HepG2 (cell line): ENCODE measurements around the gene GSK3A. TPM values are rescaled to one million over a fixed set of nuclear protein-coding genes. Genes with fewer than 3 reads are reported as not detected.
A peak's percentile ranks its signal among the peaks of the same experiment; 100 is the strongest.

Experiments
- ATF3 ChIP-seq: sonication (generic); formaldehyde crosslinking; IDR thresholded peaks from 2 replicates; pipeline ENCODE4 v1.4.0; 2020; ENCODE audit warnings: missing genetic modification reagents
- MXI1 ChIP-seq: IDR thresholded peaks from 3 replicates; pipeline ENCODE4 v1.6.1; 2012; ENCODE audit warnings: low read depth, low read length, inconsistent platforms, borderline replicate concordance
- POGK ChIP-seq: sonication (generic); formaldehyde crosslinking; conservative IDR thresholded peaks from 2 replicates; pipeline ENCODE4 v1.8.0; 2022; ENCODE audit warnings: mild to moderate bottlenecking, moderate library complexity, missing genetic modification reagents
- SKI ChIP-seq: fragments of 450-650 bp; IDR thresholded peaks from one replicate; pipeline ENCODE4 v1.6.1; 2018; ENCODE audit warnings: mild to moderate bottlenecking; ENCODE audit not compliant: partially characterized antibody
- U2AF1 ChIP-seq: fragments of 200-400 bp; formaldehyde crosslinking; optimal IDR thresholded peaks from 2 replicates; pipeline ENCODE3; 2017; ENCODE audit warnings: mild to moderate bottlenecking, low read depth, low read length
- ZBTB10 ChIP-seq: sonication (generic); formaldehyde crosslinking; IDR thresholded peaks from 2 replicates; pipeline ENCODE4 v1.4.0; 2020; ENCODE audit warnings: missing genetic modification reagents, borderline replicate concordance
- ZFP90 ChIP-seq: sonication (generic); formaldehyde crosslinking; IDR thresholded peaks from 2 replicates; pipeline ENCODE4 v1.8.0; 2022; ENCODE audit warnings: missing genetic modification reagents, mild to moderate bottlenecking, inconsistent platforms, borderline replicate concordance
- ZNF124 ChIP-seq: sonication (generic); formaldehyde crosslinking; IDR thresholded peaks from 2 replicates; pipeline ENCODE4 v1.4.0; 2020; ENCODE audit warnings: missing genetic modification reagents
- ZNF550 ChIP-seq: sonication (generic); formaldehyde crosslinking; IDR thresholded peaks from 2 replicates; pipeline ENCODE4 v1.4.0; 2020; ENCODE audit warnings: mild to moderate bottlenecking, missing genetic modification reagents, borderline replicate concordance
- ZNF556 ChIP-seq: sonication (generic); formaldehyde crosslinking; IDR thresholded peaks from 2 replicates; pipeline ENCODE4 v1.4.0; 2020; ENCODE audit warnings: mild to moderate bottlenecking, missing genetic modification reagents, borderline replicate concordance
- ZNF770 ChIP-seq: sonication (generic); formaldehyde crosslinking; IDR thresholded peaks from 2 replicates; pipeline ENCODE4 v1.5.0; 2020; ENCODE audit warnings: mild to moderate bottlenecking, missing genetic modification reagents
- ZNF850 ChIP-seq: sonication (generic); formaldehyde crosslinking; conservative IDR thresholded peaks from 2 replicates; pipeline ENCODE4 v1.9.0; 2021; ENCODE audit warnings: mild to moderate bottlenecking, missing genetic modification reagents
- polyA plus RNA-seq, 8 experiments: library from polyadenylated mRNA; depleted of rRNA in 3 of 8; stranded (reverse) in 7 of 8; unstranded in 1 of 8; fragments of >200 nt; fragmentation: Illumina TruSeq in 4 of 8; extraction: Trizol in 4 of 8; gene quantifications; 2 replicates each; pipeline versions ENCODE4 v1.2.1 to v1.2.3, GENCODE V29; 2011 to 2016; ENCODE audit warnings: low read depth in 4 of 8, missing spikeins in 1 of 8, mixed read lengths in 1 of 8; ENCODE audit not compliant: insufficient read depth in 1 of 8
- total RNA-seq, 5 experiments: library from RNA; depleted of rRNA; stranded (reverse); fragments of >200 nt; fragmentation: Illumina TruSeq; extraction: Trizol; gene quantifications; 2 replicates each; pipeline ENCODE4 v1.2.3, GENCODE V29; 2016; ENCODE audit warnings: low read depth in 1 of 5
- TF ChIP-seq, protein P1 (sequence below): sonication (generic); formaldehyde crosslinking; IDR thresholded peaks from 2 replicates; pipeline ENCODE4 v1.4.0; 2020; ENCODE audit warnings: missing genetic modification reagents, borderline replicate concordance
- TF ChIP-seq, protein P2 (sequence below): sonication (generic); formaldehyde crosslinking; IDR thresholded peaks from 2 replicates; pipeline ENCODE4 v1.5.0; 2020; ENCODE audit warnings: missing genetic modification reagents

Gene GSK3A
- total and polyA plus RNA-seq, 2 of the 13 experiments (the other 11 are each of a cell fraction or from before 2014, with no cell fraction given), result 16.9 to 52.5 TPM

DNA sequence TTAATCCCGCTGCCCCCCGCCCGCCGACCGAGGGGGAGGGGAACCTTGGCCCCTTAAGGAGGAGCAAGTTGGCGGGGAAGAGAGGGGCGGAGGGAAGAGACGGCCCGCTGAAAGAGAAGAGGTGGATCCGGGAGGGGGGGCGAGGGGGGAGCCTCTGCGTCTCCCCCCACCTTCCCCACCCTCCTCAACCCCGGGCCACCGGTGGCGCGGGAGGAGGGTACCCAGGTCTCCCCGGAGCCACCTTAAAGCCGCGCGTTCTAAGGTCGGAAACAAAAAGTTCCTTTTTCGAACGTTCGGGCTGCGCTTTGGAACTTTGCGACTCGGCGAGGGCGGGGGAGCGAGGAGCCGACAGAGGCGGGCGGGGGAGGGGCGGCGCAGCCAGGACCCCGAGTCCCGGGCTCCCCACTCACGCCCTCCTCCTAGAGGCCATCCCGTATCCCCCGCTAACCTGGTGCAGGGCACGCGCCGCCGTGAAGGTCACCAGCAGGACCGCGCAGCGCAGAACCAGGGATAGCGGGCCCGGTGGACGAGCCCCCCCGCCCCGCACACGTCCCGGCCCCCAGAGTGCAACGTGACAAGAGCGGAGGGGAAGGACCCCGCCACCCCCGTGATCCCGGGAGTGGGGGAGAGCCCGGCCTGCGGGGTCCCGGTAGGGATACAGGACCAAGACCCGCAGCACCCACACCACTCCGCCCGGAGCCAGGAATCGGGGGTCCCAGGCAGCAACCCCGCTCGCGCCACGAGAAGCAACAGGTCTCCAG lies 11.9 kb upstream of the GSK3A start (continued):
- no peak; the same call in 1 of the 2 replicates for TF ChIP-seq POGK
- TF ChIP-seq U2AF1, result peak; percentile 52
- no peak for TF ChIP-seq ZNF556 (CRISPR knock-in tag)
- TF ChIP-seq, protein P1, sequence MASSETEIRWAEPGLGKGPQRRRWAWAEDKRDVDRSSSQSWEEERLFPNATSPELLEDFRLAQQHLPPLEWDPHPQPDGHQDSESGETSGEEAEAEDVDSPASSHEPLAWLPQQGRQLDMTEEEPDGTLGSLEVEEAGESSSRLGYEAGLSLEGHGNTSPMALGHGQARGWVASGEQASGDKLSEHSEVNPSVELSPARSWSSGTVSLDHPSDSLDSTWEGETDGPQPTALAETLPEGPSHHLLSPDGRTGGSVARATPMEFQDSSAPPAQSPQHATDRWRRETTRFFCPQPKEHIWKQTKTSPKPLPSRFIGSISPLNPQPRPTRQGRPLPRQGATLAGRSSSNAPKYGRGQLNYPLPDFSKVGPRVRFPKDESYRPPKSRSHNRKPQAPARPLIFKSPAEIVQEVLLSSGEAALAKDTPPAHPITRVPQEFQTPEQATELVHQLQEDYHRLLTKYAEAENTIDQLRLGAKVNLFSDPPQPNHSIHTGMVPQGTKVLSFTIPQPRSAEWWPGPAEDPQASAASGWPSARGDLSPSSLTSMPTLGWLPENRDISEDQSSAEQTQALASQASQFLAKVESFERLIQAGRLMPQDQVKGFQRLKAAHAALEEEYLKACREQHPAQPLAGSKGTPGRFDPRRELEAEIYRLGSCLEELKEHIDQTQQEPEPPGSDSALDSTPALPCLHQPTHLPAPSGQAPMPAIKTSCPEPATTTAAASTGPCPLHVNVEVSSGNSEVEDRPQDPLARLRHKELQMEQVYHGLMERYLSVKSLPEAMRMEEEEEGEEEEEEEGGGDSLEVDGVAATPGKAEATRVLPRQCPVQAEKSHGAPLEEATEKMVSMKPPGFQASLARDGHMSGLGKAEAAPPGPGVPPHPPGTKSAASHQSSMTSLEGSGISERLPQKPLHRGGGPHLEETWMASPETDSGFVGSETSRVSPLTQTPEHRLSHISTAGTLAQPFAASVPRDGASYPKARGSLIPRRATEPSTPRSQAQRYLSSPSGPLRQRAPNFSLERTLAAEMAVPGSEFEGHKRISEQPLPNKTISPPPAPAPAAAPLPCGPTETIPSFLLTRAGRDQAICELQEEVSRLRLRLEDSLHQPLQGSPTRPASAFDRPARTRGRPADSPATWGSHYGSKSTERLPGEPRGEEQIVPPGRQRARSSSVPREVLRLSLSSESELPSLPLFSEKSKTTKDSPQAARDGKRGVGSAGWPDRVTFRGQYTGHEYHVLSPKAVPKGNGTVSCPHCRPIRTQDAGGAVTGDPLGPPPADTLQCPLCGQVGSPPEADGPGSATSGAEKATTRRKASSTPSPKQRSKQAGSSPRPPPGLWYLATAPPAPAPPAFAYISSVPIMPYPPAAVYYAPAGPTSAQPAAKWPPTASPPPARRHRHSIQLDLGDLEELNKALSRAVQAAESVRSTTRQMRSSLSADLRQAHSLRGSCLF (CRISPR knock-in tag), result no peak
- no peak for TF ChIP-seq ATF3 (CRISPR knock-in tag)
- TF ChIP-seq, protein P2, sequence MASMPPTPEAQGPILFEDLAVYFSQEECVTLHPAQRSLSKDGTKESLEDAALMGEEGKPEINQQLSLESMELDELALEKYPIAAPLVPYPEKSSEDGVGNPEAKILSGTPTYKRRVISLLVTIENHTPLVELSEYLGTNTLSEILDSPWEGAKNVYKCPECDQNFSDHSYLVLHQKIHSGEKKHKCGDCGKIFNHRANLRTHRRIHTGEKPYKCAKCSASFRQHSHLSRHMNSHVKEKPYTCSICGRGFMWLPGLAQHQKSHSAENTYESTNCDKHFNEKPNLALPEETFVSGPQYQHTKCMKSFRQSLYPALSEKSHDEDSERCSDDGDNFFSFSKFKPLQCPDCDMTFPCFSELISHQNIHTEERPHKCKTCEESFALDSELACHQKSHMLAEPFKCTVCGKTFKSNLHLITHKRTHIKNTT (CRISPR knock-in tag), result no peak
- TF ChIP-seq MXI1, result no peak; the same call in 2 of the 3 replicates
- no peak for TF ChIP-seq ZFP90 (CRISPR knock-in tag)
- no peak for TF ChIP-seq ZNF124
- TF ChIP-seq ZBTB10 (CRISPR knock-in tag), result peak; percentile 84
- TF ChIP-seq ZNF770, result no peak
- no peak for TF ChIP-seq ZNF850 (CRISPR knock-in tag)
- TF ChIP-seq SKI, result no peak
- TF ChIP-seq ZNF550 (CRISPR knock-in tag), result no peak
